ENCODE results near the gene PFDN4. TPM values are rescaled to one million over a fixed set of nuclear protein-coding genes. Genes with fewer than 3 reads are reported as not detected.

The PFDN4 gene
- total RNA-seq, 4 donors from 2014 or later, result 36.8 to 90.2 (median 64.8) TPM

DNA sequence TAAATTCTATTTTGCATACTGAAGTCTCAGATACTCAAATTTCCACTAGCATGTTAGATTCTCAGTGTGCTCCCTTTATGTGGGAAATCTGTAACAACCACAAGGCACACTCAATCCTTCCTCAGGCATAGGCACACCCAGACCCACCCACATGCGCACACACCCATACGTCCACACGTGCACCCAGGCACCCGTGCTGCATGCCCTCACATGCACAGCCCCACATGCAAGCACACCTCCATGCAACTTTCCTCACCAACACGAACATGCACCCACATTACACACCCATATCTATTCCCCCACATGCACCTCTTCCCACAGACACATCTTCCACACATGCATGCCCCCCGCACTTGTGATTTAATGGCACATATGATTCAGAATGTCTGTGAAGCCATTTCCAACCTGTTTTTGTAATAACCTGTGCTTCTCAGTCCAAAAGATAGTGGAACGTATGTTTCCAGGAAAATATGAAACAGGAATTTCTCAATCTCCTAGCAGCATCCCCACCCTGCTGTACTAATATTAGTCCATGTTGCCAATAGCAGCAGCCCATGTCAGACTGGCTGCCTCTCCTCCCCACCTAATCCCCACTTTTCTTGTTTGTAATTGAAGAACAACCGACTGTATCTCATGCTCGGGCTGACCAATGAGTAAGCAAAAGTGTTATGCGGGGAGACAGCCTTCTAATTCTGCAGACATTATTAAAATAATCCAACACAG is 22.8 kb upstream of the PFDN4 start:
- Histone ChIP-seq H3K27ac (no peak overlapping the region), H3K9me3 (no peaks in the 10 kb centered on the region), H3K4me3 (no peak overlapping the region), H3K4me1 (no peaks in the 10 kb centered on the region), H3K36me3 (no peaks in the 10 kb centered on the region), H3K27me3 (peaks cover 0 to 2% (median 2%) of the 10 kb centered on the region in 3 donors)
- in situ Hi-C loops (cut with MboI; ENCODE audit: low sequenced_read_pairs in 4 of 4), result no loop called here
- DNase-seq, result no peak
- TF ChIP-seq CTCF (IDR thresholded peaks at IDR 0.05 in 4 of 5, conservative IDR thresholded peaks at IDR 0.05 in 1 of 5) (no peak), POLR2A (IDR thresholded peaks at IDR 0.05) (no peak)
- no peak for ATAC-seq
- intact Hi-C loops (cut with DNase I; ENCODE audit: low total_unique reads), result no loop called here

DNA sequence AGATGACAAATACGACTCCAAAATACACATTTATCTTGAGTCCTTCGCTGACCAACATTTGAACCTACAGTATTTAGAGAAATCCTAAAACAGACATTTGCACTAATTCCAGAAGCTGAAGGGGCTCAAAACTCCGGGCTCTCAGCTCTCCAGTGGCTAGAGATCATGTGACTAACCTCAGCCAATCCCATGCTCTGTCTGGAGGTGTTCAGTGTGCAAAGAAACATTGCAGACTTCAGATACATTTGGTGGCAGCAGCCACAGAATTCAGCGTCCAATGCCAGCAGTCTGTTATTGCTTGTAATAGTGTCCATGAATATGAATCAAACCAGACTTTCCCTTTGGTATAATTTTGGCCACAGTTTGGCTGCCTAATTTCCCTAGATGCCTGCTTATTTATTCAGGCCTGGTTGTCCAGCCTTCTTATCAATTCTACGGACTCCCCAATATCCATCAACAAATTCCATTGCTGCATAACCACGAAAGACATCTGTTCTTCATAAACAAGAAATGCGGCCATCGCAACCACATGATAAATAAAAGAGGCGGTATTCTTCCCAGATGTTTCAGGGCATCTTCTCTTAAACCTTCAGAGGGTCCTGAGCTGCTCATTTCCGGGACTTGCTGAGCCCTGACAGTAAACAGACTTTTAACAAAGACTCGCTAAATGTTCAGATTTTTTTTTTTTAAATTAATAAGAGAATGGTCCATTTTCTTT is 19.6 kb upstream of the PFDN4 start:
- H3K4me1 ChIP-seq, result no peaks in the 10 kb centered on the region
- TF ChIP-seq CTCF (IDR thresholded peaks at IDR 0.05 in 4 of 5, conservative IDR thresholded peaks at IDR 0.05 in 1 of 5) (no peak), POLR2A (IDR thresholded peaks at IDR 0.05) (no peak)
- no peaks in the 10 kb centered on the region for H3K36me3 ChIP-seq
- DNase-seq, result no peak
- intact Hi-C loops (cut with DNase I; ENCODE audit: low total_unique reads) (no loop called here), in situ Hi-C loops (cut with MboI; ENCODE audit: low sequenced_read_pairs in 4 of 4) (no loop called here)
- H3K4me3 ChIP-seq, result no peak overlapping the region
- peaks cover 0 to 2% (median 2%) of the 10 kb centered on the region in 3 donors for H3K27me3 ChIP-seq
- no peak overlapping the region for H3K27ac ChIP-seq
- no peaks in the 10 kb centered on the region for H3K9me3 ChIP-seq
- no peak for ATAC-seq

- peaks cover 0 to 2% (median 2%) of the 10 kb centered on the region in 3 donors for H3K27me3 ChIP-seq
Observed at GRCh38 chr20:54189630-54190029, 18.3 kb upstream of the PFDN4 start.

GRCh38 chr20:54190217-54190616 is 17.7 kb upstream of the PFDN4 start:
- Histone ChIP-seq H3K4me1 (no peaks in the 10 kb centered on the region), H3K4me3 (no peak overlapping the region), H3K27ac (no peak overlapping the region), H3K27me3 (peaks cover 0 to 6% (median 2%) of the 10 kb centered on the region in 3 donors), H3K36me3 (no peaks in the 10 kb centered on the region), H3K9me3 (no peaks in the 10 kb centered on the region)
- intact Hi-C loops (cut with DNase I; ENCODE audit: low total_unique reads) (no loop called here), in situ Hi-C loops (cut with MboI; ENCODE audit: low sequenced_read_pairs in 4 of 4) (loop anchor here in 2 of 4 donors (5.0 to 10.0 kb wide), 2 partner anchors 85 to 88 kb away; no protein-coding TSS in a partner anchor)
- DNase-seq (no peak), ATAC-seq (no peak)
- TF ChIP-seq CTCF (IDR thresholded peaks at IDR 0.05 in 4 of 5, conservative IDR thresholded peaks at IDR 0.05 in 1 of 5), result no peak
- no peak for TF ChIP-seq POLR2A (IDR thresholded peaks at IDR 0.05)

More at GRCh38 chr20:54189630-54190029, 18.3 kb upstream of the PFDN4 start:
- Histone ChIP-seq H3K4me3 (no peak overlapping the region), H3K9me3 (no peaks in the 10 kb centered on the region), H3K4me1 (no peaks in the 10 kb centered on the region), H3K36me3 (no peaks in the 10 kb centered on the region), H3K27ac (no peak overlapping the region)
- in situ Hi-C loops (cut with MboI; ENCODE audit: low sequenced_read_pairs in 4 of 4), result loop anchor here in 2 of 4 donors (5.0 to 10.0 kb wide), 2 partner anchors 85 to 87 kb away; no protein-coding TSS in a partner anchor
- intact Hi-C loops (cut with DNase I; ENCODE audit: low total_unique reads), result no loop called here
- no peak for TF ChIP-seq CTCF (IDR thresholded peaks at IDR 0.05 in 4 of 5, conservative IDR thresholded peaks at IDR 0.05 in 1 of 5)
- ATAC-seq, result no peak
- no peak for DNase-seq
